Caco-2 (cell line): ENCODE measurements around the gene PHF21A. TPM values are rescaled to one million over a fixed set of nuclear protein-coding genes. Genes with fewer than 3 reads are reported as not detected.
A peak's percentile ranks its signal among the peaks of the same experiment; 100 is the strongest.

ENCODE experiments used
- BruUV-seq: library from RNA; stranded (reverse); fragments of 400-500 nt; replicated peaks from 2 replicates; lab custom pipeline; 2021; lab: Mats Ljungman, UMichigan
- CTCF ChIA-PET: fragments of 300-600 bp; sonication (Branson Sonifier 250); formaldehyde crosslinking; loops from one replicate; lab custom pipeline; 2022; ENCODE audit warnings: antibody characterized with exemption; lab: Charles Lee
- POLR2A ChIA-PET: fragments of 300-600 bp; sonication (Branson Sonifier 250); formaldehyde crosslinking; loops from one replicate; lab custom pipeline; 2022; ENCODE audit warnings: antibody characterized with exemption; lab: Charles Lee
- DNase-seq, 2 experiments: peaks; one replicate each; pipeline versions ENCODE4 v3.0.0 to v3.0.0-alpha.2; 2020 to 2022
- H3K27me3 ChIP-seq: replicated peaks from 2 replicates; pipeline ENCODE4 v1.6.0; 2011; ENCODE audit warnings: low read length; ENCODE audit not compliant: control insufficient read depth, insufficient read depth
- H3K36me3 ChIP-seq: 2 replicates; pipeline ENCODE4 v1.5.1; 2011; ENCODE audit warnings: low read length; ENCODE audit not compliant: control insufficient read depth, insufficient read depth
- H3K4me1 ChIP-seq: fragments of 250-450 bp; sonication (Bioruptor Pico); 2 replicates; pipeline ENCODE4 v1.5.1; 2020; ENCODE audit warnings: mild to moderate bottlenecking
- H3K4me3 ChIP-seq: 2 replicates; pipeline ENCODE4 v1.5.1; 2011; ENCODE audit warnings: low read depth, mild to moderate bottlenecking, control low read depth, low read length
- H3K9me3 ChIP-seq: fragments of 250-450 bp; sonication (Bioruptor Pico); 2 replicates; pipeline ENCODE4 v1.5.1; 2020; ENCODE audit warnings: mild to moderate bottlenecking, moderate library complexity
- H3K27ac Mint-ChIP-seq: one replicate; pipeline ENCODE4 v1.8.0; 2022; ENCODE audit warnings: mixed read lengths; ENCODE audit not compliant: unreplicated experiment
- H3K27me3 Mint-ChIP-seq: one replicate; pipeline ENCODE4 v1.8.0; 2022; ENCODE audit warnings: mixed read lengths; ENCODE audit not compliant: insufficient read depth, unreplicated experiment
- H3K36me3 Mint-ChIP-seq: one replicate; pipeline ENCODE4 v1.8.0; 2022; ENCODE audit warnings: mild to moderate bottlenecking, mixed read lengths; ENCODE audit not compliant: insufficient read depth, unreplicated experiment
- H3K4me1 Mint-ChIP-seq: one replicate; pipeline ENCODE4 v1.8.0; 2022; ENCODE audit warnings: low read depth, mixed read lengths; ENCODE audit not compliant: unreplicated experiment
- H3K4me3 Mint-ChIP-seq: one replicate; pipeline ENCODE4 v1.8.0; 2022; ENCODE audit warnings: mild to moderate bottlenecking, moderate library complexity, mixed read lengths; ENCODE audit not compliant: unreplicated experiment
- H3K9me3 Mint-ChIP-seq: one replicate; pipeline ENCODE4 v1.8.0; 2022; ENCODE audit warnings: mixed read lengths; ENCODE audit not compliant: unreplicated experiment
- CTCF ChIP-seq, 2 experiments: fragments of 200-600 bp in 1 of 2; IDR thresholded peaks; 1 replicate in 1 of 2; 2 replicates in 1 of 2; pipeline versions ENCODE4 v1.5.1 to v1.8.0; 2011 to 2022; ENCODE audit warnings: antibody characterized with exemption in 1 of 2, control low read depth in 1 of 2, inconsistent platforms in 1 of 2, low read depth in 1 of 2, low read length in 1 of 2, mild to moderate bottlenecking in 1 of 2, moderate library complexity in 1 of 2; ENCODE audit not compliant: insufficient read depth in 1 of 2, severe bottlenecking in 1 of 2, unreplicated experiment in 1 of 2
- intact Hi-C: fragments of 100-400 bp; cut with micrococcal nuclease; formaldehyde crosslinking; loops from one replicate; pipeline ENCODE4 v1.10.0; 2022; ENCODE audit not compliant: unreplicated experiment
- total RNA-seq: library from RNA; stranded (reverse); gene quantifications from 2 replicates; pipeline ENCODE4 v1.2.3, GENCODE V29; 2022

The PHF21A gene
- total RNA-seq, 1 experiment from 2014 or later: 20.0 TPM

DNA sequence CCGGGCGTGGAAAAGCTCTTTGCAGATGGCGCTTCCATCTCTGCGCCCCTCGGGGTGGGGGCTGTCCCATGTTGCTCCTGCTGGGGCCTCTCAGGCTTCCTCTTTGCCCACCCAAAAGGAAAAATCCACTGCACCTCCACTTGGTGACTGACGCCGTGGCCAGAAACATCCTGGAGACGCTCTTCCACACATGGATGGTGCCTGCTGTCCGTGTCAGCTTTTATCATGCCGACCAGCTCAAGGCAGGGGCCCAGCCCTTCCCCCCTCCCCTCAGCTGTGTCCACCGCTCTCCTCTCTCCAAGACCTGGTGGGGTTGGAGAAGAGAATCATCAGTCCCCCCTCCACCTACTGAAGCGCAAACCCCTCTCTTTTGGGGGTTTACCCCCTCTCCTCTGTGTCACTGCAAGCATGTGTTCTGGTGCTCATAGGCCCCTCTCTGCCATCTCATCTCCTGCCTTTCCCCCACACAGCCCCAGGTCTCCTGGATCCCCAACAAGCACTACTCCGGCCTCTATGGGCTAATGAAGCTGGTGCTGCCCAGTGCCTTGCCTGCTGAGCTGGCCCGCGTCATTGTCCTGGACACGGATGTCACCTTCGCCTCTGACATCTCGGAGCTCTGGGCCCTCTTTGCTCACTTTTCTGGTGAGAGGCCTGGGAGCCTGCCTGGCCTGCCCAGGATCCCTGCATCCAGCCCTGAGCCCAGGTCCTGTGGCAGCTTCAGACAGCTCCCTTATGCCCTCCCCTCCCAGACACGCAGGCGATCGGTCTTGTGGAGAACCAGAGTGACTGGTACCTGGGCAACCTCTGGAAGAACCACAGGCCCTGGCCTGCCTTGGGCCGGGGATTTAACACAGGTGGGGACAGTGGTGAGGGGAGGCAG, 197.0 kb downstream of the PHF21A start:
- Histone ChIP-seq H3K27me3 (no peaks in the 10 kb centered on the region), H3K4me1 (peaks cover 12% of the 10 kb centered on the region), H3K36me3 (no peaks in the 10 kb centered on the region; the same call in none of the 2 replicates), H3K4me3 (no peak overlapping the region), H3K9me3 (no peaks in the 10 kb centered on the region)
- H3K4me1 Mint-ChIP-seq: peaks cover 14% of the 10 kb centered on the region
- no peaks in the 10 kb centered on the region for H3K27me3 Mint-ChIP-seq
- intact Hi-C loops: no loop called here
- ChIA-PET CTCF (interaction anchor here (2.5 kb wide), 1 partner anchor 82 kb away, joined by 22 read pairs; no protein-coding TSS in a partner anchor), POLR2A (interaction anchor here (0.5 to 0.6 kb wide), 2 partner anchors 59 to 61 kb away, joined by 3 read pairs; no protein-coding TSS in a partner anchor)
- peaks cover 46% of the 10 kb centered on the region for H3K36me3 Mint-ChIP-seq
- H3K9me3 Mint-ChIP-seq: no peaks in the 10 kb centered on the region
- no peak for TF ChIP-seq CTCF (IDR thresholded peaks at IDR 0.05; ENCODE audit: insufficient read depth in 1 of 2, low read depth in 1 of 2, low read length in 1 of 2, severe bottlenecking in 1 of 2, unreplicated experiment in 1 of 2)
- DNase-seq: peak in 1 of 2 experiments; percentile 32
- peak overlapping the region; percentile 79 for H3K4me3 Mint-ChIP-seq
- TSS peak; percentile 33 for BruUV-seq
- peak overlapping the region; percentile 46 for H3K27ac Mint-ChIP-seq

GRCh38 chr11:45922425-45923082, 198.7 kb downstream of the PHF21A start, which contains the start of gene LARGE2:
Gene LARGE2 (plus strand): TSS chr11:45922656. CDS start chr11:45922883, 227 bp downstream.
- peaks cover 14% of the 10 kb centered on the region for H3K4me1 Mint-ChIP-seq
- no peaks in the 10 kb centered on the region for H3K27me3 ChIP-seq
- H3K9me3 Mint-ChIP-seq: no peaks in the 10 kb centered on the region
- peak; percentile 84 to 92 for DNase-seq
- no peaks in the 10 kb centered on the region for H3K9me3 ChIP-seq
- peak within 1 kb of the TSS; percentile 56 for H3K4me3 ChIP-seq
- H3K27me3 Mint-ChIP-seq: no peaks in the 10 kb centered on the region
- no peaks in the 10 kb centered on the region; the same call in none of the 2 replicates for H3K36me3 ChIP-seq
- H3K4me3 Mint-ChIP-seq: peak within 1 kb of the TSS; percentile 86
- H3K27ac Mint-ChIP-seq: peak within 1 kb of the TSS; percentile 93
- H3K36me3 Mint-ChIP-seq: peaks cover 48% of the 10 kb centered on the region
- no TSS peak for BruUV-seq
- CTCF ChIA-PET: interaction anchor here (0.6 to 2.5 kb wide), 4 partner anchors 42 to 298 kb away, joined by 3 to 22 read pairs (median 4); no protein-coding TSS in a partner anchor
- TF ChIP-seq CTCF (IDR thresholded peaks at IDR 0.05; ENCODE audit: insufficient read depth in 1 of 2, low read depth in 1 of 2, low read length in 1 of 2, severe bottlenecking in 1 of 2, unreplicated experiment in 1 of 2): no peak
- H3K4me1 ChIP-seq: peaks cover 12% of the 10 kb centered on the region
- POLR2A ChIA-PET: interaction anchor here (0.5 to 1.4 kb wide), 7 partner anchors 23 to 576 kb away, joined by 3 to 6 read pairs (median 4); no protein-coding TSS in a partner anchor
- intact Hi-C loops: loop anchor here (1.0 kb wide), 2 partner anchors 23 to 75 kb away; partner anchors contain the start of gene CRY2
